ENCODE measurements around the gene ARFRP1.
A peak's percentile ranks its signal among the peaks of the same experiment; 100 is the strongest.
"Not testable (repeated sequence)": the region's sequence is repeated elsewhere in the genome, so short reads cannot be mapped to it uniquely, and the experiment has no call there.

Gene ARFRP1

GRCh38 chr20:63657260-63657936 lies 50.4 kb downstream of the ARFRP1 start:
- no peak for DNase-seq (ENCODE audit: low read depth, low spot score)

- DNase-seq (ENCODE audit: low read depth, low spot score) = no peak
Measured at GRCh38 chr20:63656451-63656850, 51.3 kb downstream of the ARFRP1 start.

DNA sequence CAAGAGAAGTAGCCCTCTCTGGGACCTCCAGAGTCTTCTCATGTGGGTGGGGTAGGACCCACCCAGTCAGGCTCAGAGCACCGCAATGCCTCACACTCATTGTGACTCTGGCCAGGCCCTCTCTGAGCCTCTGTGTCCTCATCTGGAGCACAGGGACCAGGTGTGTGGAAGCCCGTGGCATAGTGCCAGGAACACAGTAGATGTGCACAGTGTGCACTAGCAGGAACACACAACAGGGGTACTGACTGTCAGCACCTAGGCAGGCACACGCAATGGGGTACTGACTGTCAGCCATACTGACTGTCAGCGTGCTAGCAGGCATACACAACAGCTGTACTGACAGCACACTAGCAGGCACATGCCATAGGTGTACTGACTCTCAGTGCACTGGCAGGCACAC lies 52.5 kb downstream of the ARFRP1 start:
- no peak for DNase-seq (ENCODE audit: low read depth, low spot score)

- DNase-seq (ENCODE audit: low read depth, low spot score) = no peak
Measured at GRCh38 chr20:63653974-63654668, 53.7 kb downstream of the ARFRP1 start.

GRCh38 chr20:63653041-63653973 lies 54.5 kb downstream of the ARFRP1 start, which contains the start of gene STMN3:
Gene STMN3 (minus strand): TSS chr20:63653424. CDS start chr20:63653345, 79 bp downstream.
- DNase-seq (ENCODE audit: low read depth, low spot score) = peak; percentile 62

DNA sequence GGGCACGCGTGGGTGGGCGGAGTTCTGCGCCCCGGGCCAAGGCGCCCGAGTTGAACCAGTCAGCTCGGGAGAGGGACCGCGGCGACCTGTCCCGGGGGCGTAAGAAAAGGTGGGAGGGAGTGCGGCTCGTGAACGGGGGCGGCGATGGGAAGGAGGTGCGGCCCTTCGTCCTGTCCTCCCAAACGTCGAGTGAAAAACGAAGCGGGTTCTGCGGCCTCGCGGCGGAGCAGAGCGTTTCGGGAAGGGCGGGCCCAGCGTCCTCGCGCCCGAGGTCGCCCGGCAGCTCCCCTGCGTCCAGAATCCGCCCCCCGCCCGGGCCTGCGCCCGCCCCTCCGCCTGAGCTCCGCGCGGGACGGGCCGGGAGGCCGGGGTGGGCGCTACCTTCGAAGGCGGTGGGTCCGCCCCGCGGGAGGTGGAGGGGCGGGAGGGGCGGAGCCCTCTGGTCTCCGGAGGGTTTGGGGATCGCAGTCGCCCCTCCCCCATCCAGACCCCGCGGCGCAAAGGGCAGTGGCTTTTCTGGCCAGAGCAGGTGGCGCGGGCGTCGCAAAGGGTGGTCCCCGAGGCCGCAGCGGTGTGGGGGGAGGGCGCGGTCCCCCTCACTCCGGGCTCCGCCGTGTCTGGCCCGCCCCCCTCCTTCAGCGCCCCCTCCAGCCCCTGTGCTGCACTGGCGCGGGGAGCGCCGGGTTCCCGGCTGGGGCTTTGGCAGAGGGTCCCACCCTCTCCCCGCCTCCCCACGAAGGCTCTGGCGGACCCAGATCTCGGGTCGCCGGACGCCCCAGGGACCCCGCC lies 55.4 kb downstream of the ARFRP1 start:
- no peak for DNase-seq (ENCODE audit: low read depth, low spot score)

- DNase-seq (ENCODE audit: low read depth, low spot score) = no peak
Measured at GRCh38 chr20:63651942-63652191, 55.9 kb downstream of the ARFRP1 start.

DNA sequence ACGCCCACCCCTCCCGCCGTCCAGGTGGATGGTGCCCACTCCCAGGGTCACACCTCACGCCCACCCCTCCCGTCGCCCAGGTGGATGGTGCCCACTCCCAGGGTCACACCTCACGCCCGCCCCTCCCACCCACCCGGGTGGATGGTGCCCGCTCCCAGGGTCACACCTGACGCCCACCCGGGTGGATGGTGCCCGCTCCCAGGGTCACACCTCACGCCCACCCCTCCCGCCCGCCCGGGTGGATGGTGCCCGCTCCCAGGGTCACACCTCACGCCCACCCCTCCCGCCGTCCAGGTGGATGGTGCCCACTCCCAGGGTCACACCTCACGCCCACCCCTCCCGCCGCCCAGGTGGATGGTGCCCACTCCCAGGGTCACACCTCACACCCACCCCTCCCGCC lies 57.3 kb downstream of the ARFRP1 start:
- DNase-seq (ENCODE audit: low read depth, low spot score) = not testable (repeated sequence)

- no peak for DNase-seq (ENCODE audit: low read depth, low spot score)
Measured at GRCh38 chr20:63648895-63649589, 58.7 kb downstream of the ARFRP1 start.

Data from smooth muscle cell of the brain vasculature (primary cell).